ENCODE measurements around the gene PLAAT5.

PLAAT5 gene

GRCh38 chr11:63521896-63522295 lies 30.9 kb upstream of the PLAAT5 start:
- TF ChIP-seq ZFX (IDR thresholded peaks at IDR 0.05; ENCODE audit: borderline replicate concordance): no peak
- TF ChIP-seq CTCF (IDR thresholded peaks at IDR 0.05): no peak
- H3K27ac ChIP-seq: no peak overlapping the region

GRCh38 chr11:63520606-63521170 lies 29.7 kb upstream of the PLAAT5 start:
- H3K27ac ChIP-seq: no peak overlapping the region
- TF ChIP-seq ZFX (IDR thresholded peaks at IDR 0.05; ENCODE audit: borderline replicate concordance) (no peak), CTCF (IDR thresholded peaks at IDR 0.05) (no peak)

GRCh38 chr11:63518548-63518947 lies 27.6 kb upstream of the PLAAT5 start:
- no peak overlapping the region for H3K27ac ChIP-seq
- TF ChIP-seq ZFX (IDR thresholded peaks at IDR 0.05; ENCODE audit: borderline replicate concordance) (no peak), CTCF (IDR thresholded peaks at IDR 0.05) (no peak)

GRCh38 chr11:63517156-63517555 lies 26.2 kb upstream of the PLAAT5 start:
- no peak overlapping the region for H3K27ac ChIP-seq
- TF ChIP-seq CTCF (IDR thresholded peaks at IDR 0.05) (no peak), ZFX (IDR thresholded peaks at IDR 0.05; ENCODE audit: borderline replicate concordance) (no peak)

- no peak overlapping the region for H3K27ac ChIP-seq
- TF ChIP-seq ZFX (IDR thresholded peaks at IDR 0.05; ENCODE audit: borderline replicate concordance) (no peak), CTCF (IDR thresholded peaks at IDR 0.05) (no peak)
Measured at GRCh38 chr11:63516109-63516508, 25.1 kb upstream of the PLAAT5 start.

- H3K27ac ChIP-seq: no peak overlapping the region
- TF ChIP-seq CTCF (IDR thresholded peaks at IDR 0.05) (no peak), ZFX (IDR thresholded peaks at IDR 0.05; ENCODE audit: borderline replicate concordance) (no peak)
Measured at GRCh38 chr11:63512816-63513215, 21.8 kb upstream of the PLAAT5 start.

- no peak overlapping the region for H3K27ac ChIP-seq
- TF ChIP-seq CTCF (IDR thresholded peaks at IDR 0.05) (no peak), ZFX (IDR thresholded peaks at IDR 0.05; ENCODE audit: borderline replicate concordance) (no peak)
Measured at GRCh38 chr11:63511048-63511748, 20.2 kb upstream of the PLAAT5 start.

All from 22Rv1 (cell line).